ENCODE results near the gene CFAP68. TPM values are rescaled to one million over a fixed set of nuclear protein-coding genes. Genes with fewer than 3 reads are reported as not detected.

The CFAP68 gene
- total RNA-seq, 4 donors from 2014 or later: 12.2 to 40.0 (median 20.2) TPM

DNA sequence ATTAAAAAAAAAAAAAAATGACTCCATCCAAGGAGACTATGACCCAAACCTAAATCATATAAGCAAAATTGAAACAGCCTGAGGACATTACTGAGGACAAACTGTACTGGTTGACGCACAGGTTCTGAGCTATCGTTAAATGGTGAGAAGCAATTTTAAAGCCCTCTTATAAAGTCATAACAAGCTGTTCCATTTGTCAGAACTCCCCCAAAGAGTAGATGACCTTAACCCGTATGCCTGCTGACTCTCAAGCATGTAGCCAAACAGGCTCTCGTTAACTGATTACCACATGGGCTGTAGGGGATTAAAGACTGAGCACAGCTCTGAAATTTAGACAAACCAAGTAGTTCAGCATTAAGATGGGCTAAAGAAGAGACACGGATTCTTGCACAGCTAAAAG is 30.0 kb downstream of the CFAP68 start:
- ATAC-seq (ENCODE audit: low FRiP score): no peak
- no peak for DNase-seq (ENCODE audit: low spot score)
- TF ChIP-seq, protein P1, sequence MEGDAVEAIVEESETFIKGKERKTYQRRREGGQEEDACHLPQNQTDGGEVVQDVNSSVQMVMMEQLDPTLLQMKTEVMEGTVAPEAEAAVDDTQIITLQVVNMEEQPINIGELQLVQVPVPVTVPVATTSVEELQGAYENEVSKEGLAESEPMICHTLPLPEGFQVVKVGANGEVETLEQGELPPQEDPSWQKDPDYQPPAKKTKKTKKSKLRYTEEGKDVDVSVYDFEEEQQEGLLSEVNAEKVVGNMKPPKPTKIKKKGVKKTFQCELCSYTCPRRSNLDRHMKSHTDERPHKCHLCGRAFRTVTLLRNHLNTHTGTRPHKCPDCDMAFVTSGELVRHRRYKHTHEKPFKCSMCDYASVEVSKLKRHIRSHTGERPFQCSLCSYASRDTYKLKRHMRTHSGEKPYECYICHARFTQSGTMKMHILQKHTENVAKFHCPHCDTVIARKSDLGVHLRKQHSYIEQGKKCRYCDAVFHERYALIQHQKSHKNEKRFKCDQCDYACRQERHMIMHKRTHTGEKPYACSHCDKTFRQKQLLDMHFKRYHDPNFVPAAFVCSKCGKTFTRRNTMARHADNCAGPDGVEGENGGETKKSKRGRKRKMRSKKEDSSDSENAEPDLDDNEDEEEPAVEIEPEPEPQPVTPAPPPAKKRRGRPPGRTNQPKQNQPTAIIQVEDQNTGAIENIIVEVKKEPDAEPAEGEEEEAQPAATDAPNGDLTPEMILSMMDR (IDR thresholded peaks at IDR 0.05): no peak

DNA sequence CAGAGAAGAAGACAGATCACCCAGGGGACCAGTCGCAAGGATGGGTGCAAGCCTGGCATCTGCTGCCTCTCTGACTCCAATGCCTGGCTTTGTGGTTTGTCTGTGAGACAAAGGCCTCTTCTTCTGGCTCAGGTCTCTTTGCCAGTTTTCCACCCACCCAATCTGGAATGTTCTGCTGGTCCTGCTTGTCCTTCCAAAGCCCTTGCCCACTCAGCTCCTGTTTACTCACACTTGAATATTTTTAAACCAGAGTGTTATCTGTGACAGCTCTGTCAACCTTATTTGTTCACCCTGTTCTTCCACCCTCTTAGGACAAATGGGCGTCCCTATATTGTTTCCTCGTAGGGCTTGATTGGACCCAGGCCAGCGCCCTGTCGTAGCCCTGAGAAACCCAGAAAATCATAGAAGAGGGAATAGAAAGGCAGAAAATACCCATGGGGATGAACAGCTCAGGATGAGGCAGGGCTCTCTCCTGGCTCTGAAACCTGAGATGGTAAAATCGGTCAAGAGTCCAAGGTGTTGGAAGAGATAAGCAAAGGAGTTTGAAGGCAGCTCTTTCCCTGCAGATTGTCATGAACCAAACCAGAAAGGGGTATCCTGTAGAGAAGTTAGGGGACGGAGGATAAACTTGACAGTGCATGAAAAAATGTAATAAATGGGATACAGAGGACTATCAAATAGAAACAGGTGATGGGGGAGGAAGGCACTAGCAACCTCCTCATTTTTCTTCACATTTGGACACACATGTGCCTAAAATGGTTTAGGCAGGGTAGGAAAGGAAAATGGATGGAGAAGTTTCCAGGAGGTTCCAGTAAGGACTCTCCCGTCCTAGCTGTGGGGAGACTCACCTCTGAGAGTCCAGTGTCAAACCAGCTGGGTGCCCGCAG is 31.6 kb downstream of the CFAP68 start:
- ATAC-seq (ENCODE audit: low FRiP score) (no peak), DNase-seq (ENCODE audit: low spot score) (no peak)
- TF ChIP-seq, protein P1 (IDR thresholded peaks at IDR 0.05): no peak

DNA sequence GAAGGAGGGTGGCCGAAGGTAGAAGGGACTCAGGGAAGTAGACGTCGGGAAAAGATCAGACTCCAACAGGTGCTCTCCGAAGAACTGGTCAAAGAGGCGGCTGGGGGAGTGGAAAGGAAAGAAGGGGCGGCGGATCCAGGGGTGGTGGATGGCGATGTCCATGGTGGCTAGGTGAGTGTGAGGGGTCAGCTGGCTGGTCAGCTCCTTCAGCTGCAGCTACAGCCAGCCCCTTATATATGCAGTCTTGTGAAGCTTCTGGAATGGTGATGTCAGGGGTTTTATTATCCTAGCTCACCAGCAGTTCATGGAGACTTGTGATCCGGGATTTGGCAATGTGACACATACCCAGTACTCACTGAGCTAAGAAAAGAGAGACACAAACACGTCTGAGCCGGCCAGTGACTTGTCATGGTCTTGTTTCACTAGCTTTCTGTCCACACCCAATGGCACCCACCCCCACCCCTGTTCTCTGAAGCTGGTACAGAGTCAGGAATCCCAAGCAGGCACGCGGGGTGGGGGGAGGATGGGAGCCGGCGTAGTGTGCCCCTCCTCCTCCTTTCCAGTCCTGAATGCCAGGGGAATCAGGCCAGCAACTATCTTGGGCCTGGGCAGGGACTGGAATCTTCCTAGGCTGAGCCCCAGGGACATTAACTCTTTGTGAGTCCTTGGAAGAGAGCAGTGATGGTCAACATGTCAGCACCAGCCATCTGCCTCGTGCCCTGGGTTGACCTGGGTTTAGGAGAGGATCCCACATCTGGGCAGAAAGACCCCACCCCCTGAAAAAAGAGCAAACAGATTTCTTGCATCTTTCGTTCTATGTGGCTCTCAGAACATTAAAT is 32.4 kb downstream of the CFAP68 start, which contains the start of gene CRYAB:
Gene CRYAB (minus strand): TSS at position 208 of the 839 bp plus-strand sequence. CDS start 46 bp downstream, at position 162.
- TF ChIP-seq, protein P1 (IDR thresholded peaks at IDR 0.05): no peak

DNA sequence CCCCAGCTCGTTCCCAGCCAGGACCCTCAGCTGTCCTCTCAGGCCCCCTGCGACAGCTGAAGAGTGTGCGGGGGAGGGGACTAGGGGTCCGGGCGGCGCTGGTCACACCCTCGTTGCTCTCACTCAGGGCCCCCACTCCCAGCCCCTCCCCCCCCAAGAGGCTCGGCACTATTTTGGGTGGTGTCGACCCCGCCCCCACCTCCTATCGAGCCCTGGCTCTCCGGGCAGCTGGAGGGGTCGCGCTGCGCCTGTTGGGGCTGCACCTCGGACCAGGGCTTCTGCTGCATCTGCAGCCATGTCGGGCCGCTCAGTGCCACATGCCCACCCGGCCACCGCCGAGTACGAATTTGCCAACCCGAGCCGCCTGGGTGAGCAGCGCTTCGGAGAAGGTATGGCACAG is 33.2 kb downstream of the CFAP68 start, which contains the start of gene HSPB2:
Gene HSPB2 (plus strand): TSS at position 200 of the 400 bp plus-strand sequence. CDS start 96 bp downstream, at position 296.
- TF ChIP-seq, protein P1 (IDR thresholded peaks at IDR 0.05): no peak
- DNase-seq (ENCODE audit: low spot score) (no peak), ATAC-seq (ENCODE audit: low FRiP score) (no peak)

More for the DNA sequence above, 32.4 kb downstream of the CFAP68 start, which contains the start of gene CRYAB:
- peak; percentile 67 for ATAC-seq (ENCODE audit: low FRiP score)
- no peak for DNase-seq (ENCODE audit: low spot score)

DNA sequence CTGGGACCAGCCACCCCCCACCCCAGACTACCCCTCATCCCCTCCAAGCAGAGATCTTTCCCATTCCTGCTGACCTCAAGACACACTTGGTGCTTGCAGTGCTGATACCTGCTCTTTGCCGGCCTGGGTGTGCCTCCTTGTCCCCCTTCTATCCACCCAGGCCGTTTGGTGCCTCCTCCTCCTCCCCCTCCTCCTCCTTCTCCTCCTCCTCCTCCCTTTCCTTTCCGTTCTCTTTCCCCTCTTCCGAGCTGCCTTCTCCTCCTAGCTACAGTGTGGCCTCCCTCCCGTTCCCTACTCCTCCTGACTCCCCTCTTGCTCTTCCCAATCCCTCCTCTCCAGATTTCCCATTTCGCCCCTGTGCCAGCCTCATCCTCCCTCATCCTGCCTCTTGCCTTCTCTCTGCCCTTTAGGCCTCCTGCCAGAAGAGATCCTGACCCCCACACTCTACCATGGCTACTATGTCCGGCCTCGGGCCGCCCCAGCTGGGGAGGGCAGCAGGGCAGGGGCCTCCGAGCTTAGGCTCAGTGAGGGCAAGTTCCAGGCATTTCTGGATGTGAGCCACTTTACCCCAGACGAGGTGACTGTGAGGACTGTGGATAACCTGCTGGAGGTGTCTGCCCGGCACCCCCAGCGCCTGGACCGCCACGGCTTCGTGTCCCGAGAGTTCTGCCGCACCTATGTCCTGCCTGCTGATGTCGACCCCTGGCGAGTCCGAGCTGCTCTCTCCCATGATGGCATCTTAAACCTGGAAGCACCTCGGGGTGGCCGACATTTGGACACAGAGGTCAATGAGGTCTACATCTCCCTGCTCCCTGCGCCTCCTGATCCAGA is 33.9 kb downstream of the CFAP68 start:
- DNase-seq (ENCODE audit: low spot score) (no peak), ATAC-seq (ENCODE audit: low FRiP score) (peak; percentile 44)
- TF ChIP-seq, protein P1 (IDR thresholded peaks at IDR 0.05): no peak

DNA sequence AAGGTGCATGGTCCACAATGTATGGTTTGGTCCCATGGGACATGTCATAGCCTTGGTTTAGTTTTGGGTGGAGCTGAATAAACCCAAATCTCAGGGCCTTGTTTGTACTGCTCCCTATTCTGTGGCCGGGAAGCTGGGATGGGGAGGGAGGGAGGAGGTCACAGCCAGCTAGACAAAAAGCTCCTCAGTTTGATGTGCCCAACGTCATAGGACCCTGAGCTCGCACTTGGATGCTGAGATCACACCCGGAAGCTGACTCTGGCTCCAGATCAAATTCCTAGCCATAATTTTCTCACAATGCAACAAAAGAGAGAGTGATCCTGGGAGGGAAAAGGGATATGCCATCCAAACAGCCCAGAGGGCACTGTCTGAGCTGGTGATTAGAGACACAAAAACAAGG is 34.7 kb downstream of the CFAP68 start:
- TF ChIP-seq, protein P1 (IDR thresholded peaks at IDR 0.05): no peak
- no peak for DNase-seq (ENCODE audit: low spot score)
- no peak for ATAC-seq (ENCODE audit: low FRiP score)
